ENCODE results near the gene TOMM20.

The TOMM20 gene

DNA sequence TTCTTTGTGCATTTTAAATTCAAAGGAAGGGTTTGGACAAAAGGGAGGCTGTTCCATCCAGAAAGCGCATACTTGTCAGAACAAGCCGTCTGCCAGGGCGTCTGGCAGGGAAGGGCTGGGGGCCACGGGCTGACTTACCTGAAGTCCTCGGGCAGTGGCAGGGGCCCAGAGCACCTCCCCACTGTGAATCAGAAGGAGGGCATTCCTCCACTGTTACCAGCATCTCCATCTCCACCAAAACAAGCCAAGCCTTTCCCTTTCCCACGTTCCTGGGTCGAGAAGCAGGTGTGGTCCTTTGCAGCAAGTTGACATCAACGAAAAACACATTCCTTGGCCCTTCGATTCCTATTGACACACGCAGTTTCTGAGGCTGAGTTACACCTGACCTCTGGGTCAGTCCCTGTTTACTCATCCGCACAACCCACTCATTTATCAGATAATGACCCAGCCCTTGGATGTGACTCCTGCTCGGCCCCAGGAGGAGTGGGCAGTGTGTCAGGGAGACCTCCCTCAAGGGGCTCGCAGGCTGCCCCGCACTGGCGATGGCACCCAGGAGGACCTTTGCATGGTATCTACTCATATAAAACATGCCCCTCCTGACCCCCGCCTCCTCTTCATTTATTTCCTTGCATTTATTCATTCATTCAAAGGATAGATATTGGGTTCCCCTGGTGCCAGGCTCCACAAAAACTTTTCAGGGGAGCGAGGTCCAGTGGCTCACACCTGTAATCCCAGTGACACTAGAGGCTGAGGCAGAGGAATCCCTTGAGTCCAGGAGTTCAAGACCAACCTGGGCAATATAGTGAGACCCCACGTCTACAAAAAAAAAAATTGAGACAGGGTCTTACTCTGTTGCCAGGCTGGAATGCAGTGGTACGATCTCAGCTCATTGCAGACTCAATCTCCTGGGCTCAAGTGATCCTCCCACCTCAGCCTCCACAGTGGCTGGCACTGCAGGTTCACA lies 60.2 kb downstream of the TOMM20 start:
- TF ChIP-seq GATA3 (IDR thresholded peaks at IDR 0.05; ENCODE audit: low read depth, low read length) (no peak), GATA2 (IDR thresholded peaks at IDR 0.05; ENCODE audit: low read depth, low read length) (no peak)

GRCh38 chr1:235067396-235068157 lies 61.1 kb downstream of the TOMM20 start:
- TF ChIP-seq GATA3 (IDR thresholded peaks at IDR 0.05; ENCODE audit: low read depth, low read length) = no peak
- no peak for TF ChIP-seq GATA2 (IDR thresholded peaks at IDR 0.05; ENCODE audit: low read depth, low read length)

DNA sequence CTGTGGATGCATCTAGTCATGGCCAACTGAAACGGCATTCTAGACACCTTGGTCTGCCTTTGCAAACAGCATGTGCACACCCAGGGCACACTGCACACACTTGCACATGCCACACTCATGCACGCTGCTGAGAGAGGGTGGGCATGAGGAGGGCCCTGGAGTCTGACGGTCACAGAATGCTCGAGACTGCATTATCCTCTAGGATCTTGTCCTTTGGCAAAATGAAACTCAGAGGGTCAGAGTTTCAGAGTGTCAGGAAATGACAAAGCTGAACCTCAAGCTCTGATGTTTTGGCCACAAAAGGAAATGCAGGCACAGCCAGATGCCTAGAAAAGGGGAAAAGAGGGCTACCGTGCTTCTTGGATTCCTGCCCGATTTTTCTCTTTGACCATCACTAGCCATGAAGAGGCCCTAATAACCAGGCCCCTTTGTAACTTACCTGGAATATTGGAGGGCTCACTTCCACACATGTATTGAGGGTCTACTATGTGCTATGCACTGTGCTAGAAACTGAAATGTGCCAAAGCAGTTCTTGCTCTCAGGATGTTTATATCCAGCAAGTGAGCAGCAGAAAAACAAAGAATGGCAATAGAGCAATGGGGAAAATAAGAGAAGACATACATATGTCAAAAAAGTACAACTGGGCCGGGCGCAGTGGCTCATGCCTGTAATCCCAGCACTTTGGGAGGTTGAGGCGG lies 65.4 kb downstream of the TOMM20 start:
- TF ChIP-seq GATA3 (IDR thresholded peaks at IDR 0.05; ENCODE audit: low read depth, low read length) = no peak
- TF ChIP-seq GATA2 (IDR thresholded peaks at IDR 0.05; ENCODE audit: low read depth, low read length) = no peak

DNA sequence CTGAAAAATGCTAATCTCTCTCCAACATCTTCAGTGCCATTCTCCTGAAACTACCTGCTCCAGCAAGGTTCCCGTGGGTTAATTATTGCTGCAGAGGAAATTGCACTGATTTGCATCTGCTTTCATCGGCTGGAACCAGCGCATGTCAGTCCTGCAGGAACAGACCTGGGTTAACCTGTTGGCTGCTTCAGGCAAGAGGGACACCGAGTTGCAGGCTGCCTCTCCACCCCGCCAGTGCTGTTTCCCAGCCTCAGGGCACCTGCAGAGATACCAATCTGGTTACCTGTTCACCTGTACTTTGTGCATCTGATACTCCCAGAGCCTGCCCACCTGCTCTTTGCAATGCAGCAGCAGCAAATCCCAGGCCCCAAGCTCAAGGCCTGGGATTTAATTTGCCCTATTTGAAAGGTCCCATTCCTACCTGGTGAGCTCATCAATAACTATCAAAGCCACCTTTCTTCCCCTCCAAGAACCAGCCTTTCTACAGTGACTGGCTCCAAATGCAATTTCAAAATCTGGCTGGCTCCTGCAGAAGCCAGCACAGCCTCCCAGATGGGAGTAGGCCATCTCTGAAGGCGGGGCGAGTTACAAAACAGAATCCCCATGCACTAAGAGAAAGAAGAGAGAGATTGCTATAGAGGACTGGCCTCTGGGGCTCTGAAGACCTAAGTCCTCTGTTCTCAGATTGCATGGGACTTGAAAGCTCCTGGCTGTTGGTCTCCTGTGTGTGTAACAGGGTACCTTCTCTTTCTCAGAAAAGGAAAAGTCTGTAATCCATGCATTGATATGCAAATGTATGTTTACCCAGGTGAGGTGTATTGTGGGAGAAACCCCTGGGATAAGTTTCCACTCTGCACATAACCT lies 67.8 kb downstream of the TOMM20 start:
- TF ChIP-seq GATA2 (IDR thresholded peaks at IDR 0.05; ENCODE audit: low read depth, low read length) (peak; percentile 85), GATA3 (IDR thresholded peaks at IDR 0.05; ENCODE audit: low read depth, low read length) (no peak)

Data from SH-SY5Y (cell line).